ENCODE results near the gene LRRC10B. TPM values are rescaled to one million over a fixed set of nuclear protein-coding genes. Genes with fewer than 3 reads are reported as not detected.

The LRRC10B gene
- total RNA-seq, 2 experiments from 2014 or later: not detected

- peaks cover 5% of the 10 kb centered on the region for H3K4me1 Mint-ChIP-seq (ENCODE audit: low read depth)
- peaks cover 52% of the 10 kb centered on the region for H3K27me3 Mint-ChIP-seq (ENCODE audit: low read depth)
- H3K9me3 Mint-ChIP-seq: no peaks in the 10 kb centered on the region
- H3K27ac Mint-ChIP-seq: no peak overlapping the region
- CTCF ChIA-PET: no interaction called here
- H3K36me3 Mint-ChIP-seq (ENCODE audit: low read depth): no peaks in the 10 kb centered on the region
- no peak for DNase-seq
- H3K4me3 Mint-ChIP-seq: no peak overlapping the region
- intact Hi-C loops (cut with micrococcal nuclease): no loop called here
Observed at GRCh38 chr11:61555051-61555969, 46.8 kb downstream of the LRRC10B start.

DNA sequence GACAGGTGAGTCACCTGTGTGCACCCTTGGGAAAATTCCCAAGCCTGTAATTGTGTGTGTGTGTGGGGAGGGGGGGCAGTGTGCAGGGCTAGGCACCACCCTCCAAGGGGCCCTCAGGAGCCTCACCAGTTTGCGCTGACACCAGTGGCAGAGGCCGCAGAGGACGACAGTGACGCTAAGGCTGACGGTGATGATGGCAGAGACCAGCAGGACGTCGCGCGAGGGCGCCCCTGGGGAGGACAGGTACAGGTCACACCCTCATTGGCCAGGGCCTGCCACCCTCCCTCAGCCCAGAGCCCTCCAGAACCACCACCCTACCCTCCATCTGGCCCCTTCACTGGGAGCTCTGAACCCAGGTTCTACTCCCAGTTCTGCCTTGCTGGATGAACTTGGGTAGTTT, 47.4 kb downstream of the LRRC10B start:
- H3K36me3 Mint-ChIP-seq (ENCODE audit: low read depth): no peaks in the 10 kb centered on the region
- no peak overlapping the region for H3K4me3 Mint-ChIP-seq
- CTCF ChIA-PET: no interaction called here
- no peak overlapping the region for H3K27ac Mint-ChIP-seq
- intact Hi-C loops (cut with micrococcal nuclease): no loop called here
- peaks cover 55% of the 10 kb centered on the region for H3K27me3 Mint-ChIP-seq (ENCODE audit: low read depth)
- H3K4me1 Mint-ChIP-seq (ENCODE audit: low read depth): peaks cover 5% of the 10 kb centered on the region
- H3K9me3 Mint-ChIP-seq: no peaks in the 10 kb centered on the region
- DNase-seq: no peak

GRCh38 chr11:61556621-61557020, 48.1 kb downstream of the LRRC10B start:
- Mint-ChIP-seq H3K9me3 (no peaks in the 10 kb centered on the region), H3K4me3 (no peak overlapping the region), H3K27ac (no peak overlapping the region), H3K27me3 (ENCODE audit: low read depth) (peaks cover 55% of the 10 kb centered on the region), H3K36me3 (ENCODE audit: low read depth) (no peaks in the 10 kb centered on the region), H3K4me1 (ENCODE audit: low read depth) (peaks cover 5% of the 10 kb centered on the region)
- intact Hi-C loops (cut with micrococcal nuclease): no loop called here
- CTCF ChIA-PET: no interaction called here
- no peak for DNase-seq

Small RNA genes within 50 kb of the gene (microRNA-seq; reads per million reads assigned to microRNA genes)
- not detected for gene MIR4488 (ENCODE audit: borderline microRNAs expressed, borderline replicate concordance)

Other genes starting within 250 kb of the LRRC10B start
- 1 to 10 TPM; 6.6 TPM for gene VWCE, start 213.4 kb upstream of the LRRC10B start, total RNA-seq
- gene DDB1, start 175.6 kb upstream of the LRRC10B start, total RNA-seq: 100 to 1,000 TPM; 227 to 236 TPM
- 100 to 1,000 TPM; 146 to 154 TPM for gene TKFC, start 175.5 kb upstream of the LRRC10B start, total RNA-seq
- gene CYB561A3, start 146.9 kb upstream of the LRRC10B start, total RNA-seq: 10 to 100 TPM; 31.7 to 31.8 TPM
- 10 to 100 TPM; 35.6 to 41.4 TPM for gene TMEM138, start 146.4 kb upstream of the LRRC10B start, total RNA-seq
- gene TMEM216, start 116.2 kb upstream of the LRRC10B start, total RNA-seq: 1 to 10 TPM; 5.5 to 6.3 TPM
- 100 to 1,000 TPM; 106 to 108 TPM for gene CPSF7, start 78.8 kb upstream of the LRRC10B start, total RNA-seq
- gene SDHAF2, start 78.6 kb upstream of the LRRC10B start, total RNA-seq: 10 to 100 TPM; 23.7 to 27.0 TPM
- gene SYT7, start 72.3 kb downstream of the LRRC10B start, total RNA-seq: not detected
- under 1 TPM; 0.02 to 0.07 TPM for gene DAGLA, start 171.6 kb downstream of the LRRC10B start, total RNA-seq
- under 1 TPM; 0.27 to 0.48 TPM for gene MYRF, start 243.9 kb downstream of the LRRC10B start, total RNA-seq